LNCAP (cell line): ENCODE data around the gene C2CD4B.

Source experiments
- CTCF ChIP-seq: fragments of 450-650 bp; IDR thresholded peaks from 2 replicates; pipeline ENCODE4 v1.5.1; 2017; ENCODE audit warnings: mild to moderate bottlenecking

The C2CD4B gene

GRCh38 chr15:62124176-62124972 is 40.7 kb downstream of the C2CD4B start:
- no peak for TF ChIP-seq CTCF

- no peak for TF ChIP-seq CTCF
Measured at GRCh38 chr15:62122249-62122648, 42.8 kb downstream of the C2CD4B start.

- TF ChIP-seq CTCF = no peak
Measured at GRCh38 chr15:62121273-62122015, 43.6 kb downstream of the C2CD4B start.

- no peak for TF ChIP-seq CTCF
Measured at GRCh38 chr15:62120776-62121175, 44.3 kb downstream of the C2CD4B start.

GRCh38 chr15:62119874-62120273 is 45.2 kb downstream of the C2CD4B start:
- no peak for TF ChIP-seq CTCF

GRCh38 chr15:62119227-62119864 is 45.7 kb downstream of the C2CD4B start:
- no peak for TF ChIP-seq CTCF

GRCh38 chr15:62118520-62119226 is 46.4 kb downstream of the C2CD4B start:
- TF ChIP-seq CTCF = no peak
